ENCODE data around the gene ZNF385A. TPM values are rescaled to one million over a fixed set of nuclear protein-coding genes. Genes with fewer than 3 reads are reported as not detected.

Gene ZNF385A
- total RNA-seq, 1 donor from 2014 or later, result 15.6 TPM

DNA sequence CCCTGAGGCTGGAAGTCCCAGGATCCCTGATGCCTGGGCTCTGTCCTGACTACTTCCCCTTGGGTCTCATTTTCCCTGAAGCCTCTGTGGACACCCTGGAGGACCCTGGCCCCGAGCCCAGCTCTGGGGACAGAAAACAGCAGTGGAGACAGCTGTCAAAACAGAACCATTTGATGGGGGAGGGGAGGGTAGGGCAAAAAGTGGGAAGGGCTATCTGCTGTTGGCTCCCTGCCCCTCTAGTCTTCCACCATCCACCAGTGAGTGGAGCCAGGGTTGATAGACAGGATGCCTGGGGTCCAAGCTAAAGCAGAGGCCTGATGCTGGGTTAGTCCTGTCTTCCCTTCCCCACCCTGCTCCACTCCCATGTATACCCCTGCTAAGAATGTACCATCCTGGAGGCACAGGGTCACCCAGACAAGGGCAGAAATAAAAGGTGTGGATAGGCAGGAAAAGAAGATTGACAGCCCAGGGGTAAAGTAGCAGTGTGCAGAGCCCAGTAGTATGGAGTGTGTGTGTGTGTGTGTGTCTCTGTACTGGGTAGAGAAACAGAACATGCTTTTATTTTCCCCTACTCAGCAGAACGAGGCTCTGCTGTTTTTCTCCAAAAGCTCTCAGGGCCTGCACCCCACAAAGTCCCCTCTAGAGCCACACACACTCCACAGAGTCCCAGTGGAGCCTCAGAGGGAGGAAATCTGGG, 9.8 kb downstream of the ZNF385A start:
- DNase-seq (ENCODE audit: low spot score, unreplicated experiment), result no peak
- H3K4me3 Mint-ChIP-seq (ENCODE audit: low read depth), result no peak overlapping the region
- peaks cover 9% of the 10 kb centered on the region for H3K36me3 Mint-ChIP-seq (ENCODE audit: insufficient read depth)
- H3K9me3 Mint-ChIP-seq (ENCODE audit: low read depth), result no peaks in the 10 kb centered on the region
- H3K27ac Mint-ChIP-seq, result no peak overlapping the region
- TF ChIP-seq, protein P1, sequence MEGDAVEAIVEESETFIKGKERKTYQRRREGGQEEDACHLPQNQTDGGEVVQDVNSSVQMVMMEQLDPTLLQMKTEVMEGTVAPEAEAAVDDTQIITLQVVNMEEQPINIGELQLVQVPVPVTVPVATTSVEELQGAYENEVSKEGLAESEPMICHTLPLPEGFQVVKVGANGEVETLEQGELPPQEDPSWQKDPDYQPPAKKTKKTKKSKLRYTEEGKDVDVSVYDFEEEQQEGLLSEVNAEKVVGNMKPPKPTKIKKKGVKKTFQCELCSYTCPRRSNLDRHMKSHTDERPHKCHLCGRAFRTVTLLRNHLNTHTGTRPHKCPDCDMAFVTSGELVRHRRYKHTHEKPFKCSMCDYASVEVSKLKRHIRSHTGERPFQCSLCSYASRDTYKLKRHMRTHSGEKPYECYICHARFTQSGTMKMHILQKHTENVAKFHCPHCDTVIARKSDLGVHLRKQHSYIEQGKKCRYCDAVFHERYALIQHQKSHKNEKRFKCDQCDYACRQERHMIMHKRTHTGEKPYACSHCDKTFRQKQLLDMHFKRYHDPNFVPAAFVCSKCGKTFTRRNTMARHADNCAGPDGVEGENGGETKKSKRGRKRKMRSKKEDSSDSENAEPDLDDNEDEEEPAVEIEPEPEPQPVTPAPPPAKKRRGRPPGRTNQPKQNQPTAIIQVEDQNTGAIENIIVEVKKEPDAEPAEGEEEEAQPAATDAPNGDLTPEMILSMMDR (IDR thresholded peaks at IDR 0.05; ENCODE audit: unreplicated experiment), result no peak
- peaks cover 18% of the 10 kb centered on the region for H3K27me3 Mint-ChIP-seq
- peaks cover 13% of the 10 kb centered on the region for H3K4me1 Mint-ChIP-seq (ENCODE audit: low read depth)

DNA sequence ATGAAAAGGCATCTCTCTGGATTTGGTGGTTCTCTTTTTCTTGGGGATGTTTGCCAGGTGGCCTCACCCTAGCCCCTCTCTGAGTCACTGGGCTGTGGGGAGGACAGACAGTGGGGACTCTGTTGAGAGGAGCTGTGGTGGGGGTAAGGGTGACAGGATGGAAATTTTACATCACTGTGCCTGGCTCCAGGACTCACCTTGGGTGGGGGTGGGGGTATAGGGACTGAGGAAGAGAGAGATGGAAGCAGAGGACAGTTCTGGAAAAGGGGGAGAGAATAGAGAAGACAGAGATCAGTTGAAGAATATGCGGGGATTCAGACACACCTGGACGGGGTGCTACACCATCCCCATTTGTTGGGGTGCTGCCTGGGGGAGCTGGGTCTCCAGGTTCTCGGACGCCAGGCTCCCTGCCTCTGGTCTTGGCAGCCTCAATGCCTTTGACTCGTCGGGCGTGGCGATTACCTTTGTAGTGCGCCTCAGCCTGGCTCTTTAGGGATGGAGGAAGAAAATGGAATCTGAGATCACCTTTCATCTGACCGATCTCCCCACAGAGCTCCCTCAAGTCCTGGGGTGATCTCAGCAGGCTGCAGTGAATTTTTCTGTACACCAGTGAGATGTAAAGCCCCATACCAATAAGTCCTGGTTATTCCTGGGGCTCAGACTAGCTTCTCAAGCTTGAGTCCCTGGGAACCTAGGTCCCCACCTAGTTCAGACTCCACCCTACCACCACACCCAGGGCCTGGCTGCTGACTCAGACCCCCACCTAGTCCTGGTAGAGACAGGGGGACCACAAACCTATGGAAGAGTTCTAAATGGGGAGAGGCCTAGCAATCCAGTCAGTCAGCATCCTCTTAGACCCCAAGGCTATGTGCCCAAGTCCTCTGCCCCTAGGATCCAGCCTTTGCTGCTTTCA, 10.6 kb downstream of the ZNF385A start:
- peaks cover 9% of the 10 kb centered on the region for H3K36me3 Mint-ChIP-seq (ENCODE audit: insufficient read depth)

DNA sequence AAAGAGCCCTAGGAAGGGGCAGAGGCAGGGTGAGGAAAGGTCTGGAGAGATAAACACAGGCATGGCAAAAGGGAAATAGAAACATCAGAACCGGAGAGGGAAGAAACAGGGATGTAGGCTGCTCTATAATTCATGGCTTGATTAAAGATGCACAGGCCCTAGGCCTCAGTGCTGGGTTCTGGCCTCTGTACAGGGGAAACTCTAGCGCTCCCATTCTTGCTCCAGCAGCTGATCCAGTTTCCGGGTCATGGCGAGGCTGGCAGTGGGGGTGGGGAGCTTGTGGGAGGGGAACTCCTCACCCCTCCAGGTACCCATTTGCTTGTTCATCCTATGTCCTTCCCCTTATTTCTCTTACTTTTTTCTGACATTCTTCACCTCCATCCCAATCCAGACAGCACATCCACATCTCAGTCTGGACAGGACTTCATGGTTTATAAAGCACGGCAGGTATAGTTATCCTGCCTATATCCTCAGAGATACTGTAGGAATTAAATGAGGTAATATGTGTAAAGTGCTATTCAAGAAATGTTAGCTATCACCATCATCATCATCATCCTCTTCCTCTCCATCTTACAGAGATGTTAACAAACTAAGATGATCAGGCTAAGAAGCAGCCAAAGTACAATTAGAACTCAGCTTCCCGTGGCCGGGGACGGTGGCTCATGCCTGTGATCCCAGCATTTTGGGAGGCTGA, 12.3 kb downstream of the ZNF385A start:
- TF ChIP-seq, protein P1 (IDR thresholded peaks at IDR 0.05; ENCODE audit: unreplicated experiment), result no peak
- H3K4me3 Mint-ChIP-seq (ENCODE audit: low read depth), result no peak overlapping the region
- no peak overlapping the region for H3K27ac Mint-ChIP-seq
- H3K4me1 Mint-ChIP-seq (ENCODE audit: low read depth), result peaks cover 8% of the 10 kb centered on the region
- H3K9me3 Mint-ChIP-seq (ENCODE audit: low read depth), result no peaks in the 10 kb centered on the region
- peaks cover 38% of the 10 kb centered on the region for H3K27me3 Mint-ChIP-seq
- peaks cover 9% of the 10 kb centered on the region for H3K36me3 Mint-ChIP-seq (ENCODE audit: insufficient read depth)
- no peak for DNase-seq (ENCODE audit: low spot score, unreplicated experiment)

More for the DNA sequence above, 10.6 kb downstream of the ZNF385A start:
- Mint-ChIP-seq H3K4me3 (ENCODE audit: low read depth) (no peak overlapping the region), H3K27ac (no peak overlapping the region), H3K9me3 (ENCODE audit: low read depth) (no peaks in the 10 kb centered on the region), H3K4me1 (ENCODE audit: low read depth) (peaks cover 13% of the 10 kb centered on the region), H3K27me3 (peaks cover 25% of the 10 kb centered on the region)
- DNase-seq (ENCODE audit: low spot score, unreplicated experiment), result no peak
- TF ChIP-seq, protein P1 (IDR thresholded peaks at IDR 0.05; ENCODE audit: unreplicated experiment), result no peak

DNA sequence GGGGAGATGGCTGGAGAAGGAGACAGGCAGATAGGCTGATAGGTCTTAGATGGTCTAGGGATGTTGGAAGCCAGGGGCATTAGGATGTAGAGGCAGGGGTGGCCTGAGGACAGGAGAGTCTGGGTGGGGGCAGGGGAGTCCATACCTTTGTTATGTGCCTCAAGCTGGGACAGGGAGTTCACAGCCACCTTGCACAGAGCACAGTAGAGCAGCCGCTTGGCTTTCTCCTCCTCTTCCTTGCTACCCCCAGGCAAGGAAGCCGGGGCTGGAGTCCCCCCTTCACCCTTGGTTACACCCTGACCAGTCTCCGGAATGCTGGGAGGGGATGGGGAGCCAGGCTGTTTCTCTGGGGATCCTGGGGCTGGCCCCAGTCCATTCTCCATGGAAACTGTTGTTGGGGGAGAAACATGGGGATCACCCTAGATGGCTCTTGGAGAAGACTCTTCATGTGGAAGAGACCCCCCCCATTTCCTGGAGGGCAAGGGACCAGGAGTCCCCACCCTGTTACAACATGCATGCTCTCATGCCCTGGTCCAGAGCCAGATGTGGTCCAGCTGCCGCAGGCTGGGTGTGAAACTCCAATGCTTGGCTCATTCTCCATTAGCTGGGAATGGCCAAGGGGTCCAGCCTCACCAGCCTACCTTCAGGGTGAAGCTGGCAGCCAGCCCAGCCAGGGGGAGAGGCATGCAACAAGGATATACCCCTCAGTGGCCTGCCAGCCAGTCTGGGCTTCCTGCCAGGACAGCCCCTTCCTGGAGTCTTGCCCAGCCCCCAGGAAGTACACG, 13.0 kb downstream of the ZNF385A start:
- no peak for DNase-seq (ENCODE audit: low spot score, unreplicated experiment)
- Mint-ChIP-seq H3K27me3 (peaks cover 38% of the 10 kb centered on the region), H3K9me3 (ENCODE audit: low read depth) (no peaks in the 10 kb centered on the region), H3K4me3 (ENCODE audit: low read depth) (no peak overlapping the region), H3K27ac (no peak overlapping the region), H3K4me1 (ENCODE audit: low read depth) (peaks cover 6% of the 10 kb centered on the region), H3K36me3 (ENCODE audit: insufficient read depth) (peaks cover 9% of the 10 kb centered on the region)
- TF ChIP-seq, protein P1 (IDR thresholded peaks at IDR 0.05; ENCODE audit: unreplicated experiment), result no peak
